PFSK-1 (cell line): Measurements from ENCODE around the gene GINS1.

Source experiments
- FOXP2 ChIP-seq: optimal IDR thresholded peaks from 2 replicates; pipeline ENCODE3; 2011; ENCODE audit warnings: borderline replicate concordance, control low read depth, inconsistent platforms; ENCODE audit not compliant: insufficient read depth; ENCODE audit errors: extremely low read length, extremely low read depth
- POLR2AphosphoS5 ChIP-seq: IDR thresholded peaks from 2 replicates; pipeline ENCODE4 v1.6.1; 2012; ENCODE audit warnings: low read depth, mild to moderate bottlenecking, control low read depth, low read length, moderate library complexity
- SIN3A ChIP-seq: IDR thresholded peaks from 2 replicates; pipeline ENCODE4 v1.6.1; 2012; ENCODE audit warnings: mild to moderate bottlenecking, low read length, moderate library complexity, borderline replicate concordance; ENCODE audit not compliant: insufficient read depth
- TAF1 ChIP-seq: IDR thresholded peaks from 2 replicates; pipeline ENCODE4 v1.6.1; 2012; ENCODE audit warnings: low read length, control low read depth, borderline replicate concordance; ENCODE audit not compliant: insufficient read depth
- TF ChIP-seq, protein P1 (sequence below), 2 experiments: IDR thresholded peaks; 2 replicates each; pipeline versions ENCODE4 v1.6.1 to v1.8.0; 2011 to 2012; ENCODE audit warnings: low read depth in 2 of 2, low read length in 2 of 2, control low read depth in 1 of 2, inconsistent platforms in 1 of 2, mild to moderate bottlenecking in 1 of 2, moderate library complexity in 1 of 2; ENCODE audit not compliant: insufficient read depth in 1 of 2

GINS1 gene

DNA sequence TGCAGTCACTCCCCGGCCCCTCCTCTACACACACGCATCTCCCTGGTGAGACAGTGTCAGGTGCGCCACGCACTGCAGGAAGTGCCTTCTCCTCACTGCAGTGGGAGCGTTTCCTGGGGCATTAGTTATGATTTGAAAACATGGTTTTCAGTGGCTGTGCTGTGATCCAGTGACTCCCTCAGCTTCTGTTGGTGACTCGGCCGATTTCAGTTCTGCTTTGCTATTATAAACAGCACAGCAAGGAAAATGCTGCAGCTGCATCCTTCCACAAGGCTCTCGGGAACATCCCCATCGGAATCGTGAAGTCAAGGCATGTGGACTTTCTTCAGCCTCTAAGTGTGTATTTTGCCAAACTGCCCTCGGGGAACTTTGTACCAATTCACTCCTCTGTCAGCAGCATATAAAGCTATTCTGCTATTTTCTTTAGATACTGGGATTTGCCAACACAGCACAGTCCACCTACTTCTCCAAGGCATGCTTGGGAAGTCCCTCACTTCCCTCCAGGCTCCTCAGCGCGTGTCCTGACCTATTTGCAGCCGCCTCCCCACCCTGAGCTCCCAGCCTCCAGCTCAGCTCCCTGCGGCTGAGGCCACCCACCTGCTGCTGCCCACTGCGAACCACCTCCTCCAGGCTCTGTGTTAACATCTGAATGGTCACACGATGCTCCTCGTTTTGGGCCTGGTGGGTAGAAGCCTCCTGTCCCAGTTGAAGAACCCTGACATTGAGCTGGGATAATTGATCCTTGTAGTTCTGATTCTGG is 54.5 kb downstream of the GINS1 start:
- no peak for TF ChIP-seq FOXP2
- TF ChIP-seq TAF1 = no peak
- TF ChIP-seq, protein P1, sequence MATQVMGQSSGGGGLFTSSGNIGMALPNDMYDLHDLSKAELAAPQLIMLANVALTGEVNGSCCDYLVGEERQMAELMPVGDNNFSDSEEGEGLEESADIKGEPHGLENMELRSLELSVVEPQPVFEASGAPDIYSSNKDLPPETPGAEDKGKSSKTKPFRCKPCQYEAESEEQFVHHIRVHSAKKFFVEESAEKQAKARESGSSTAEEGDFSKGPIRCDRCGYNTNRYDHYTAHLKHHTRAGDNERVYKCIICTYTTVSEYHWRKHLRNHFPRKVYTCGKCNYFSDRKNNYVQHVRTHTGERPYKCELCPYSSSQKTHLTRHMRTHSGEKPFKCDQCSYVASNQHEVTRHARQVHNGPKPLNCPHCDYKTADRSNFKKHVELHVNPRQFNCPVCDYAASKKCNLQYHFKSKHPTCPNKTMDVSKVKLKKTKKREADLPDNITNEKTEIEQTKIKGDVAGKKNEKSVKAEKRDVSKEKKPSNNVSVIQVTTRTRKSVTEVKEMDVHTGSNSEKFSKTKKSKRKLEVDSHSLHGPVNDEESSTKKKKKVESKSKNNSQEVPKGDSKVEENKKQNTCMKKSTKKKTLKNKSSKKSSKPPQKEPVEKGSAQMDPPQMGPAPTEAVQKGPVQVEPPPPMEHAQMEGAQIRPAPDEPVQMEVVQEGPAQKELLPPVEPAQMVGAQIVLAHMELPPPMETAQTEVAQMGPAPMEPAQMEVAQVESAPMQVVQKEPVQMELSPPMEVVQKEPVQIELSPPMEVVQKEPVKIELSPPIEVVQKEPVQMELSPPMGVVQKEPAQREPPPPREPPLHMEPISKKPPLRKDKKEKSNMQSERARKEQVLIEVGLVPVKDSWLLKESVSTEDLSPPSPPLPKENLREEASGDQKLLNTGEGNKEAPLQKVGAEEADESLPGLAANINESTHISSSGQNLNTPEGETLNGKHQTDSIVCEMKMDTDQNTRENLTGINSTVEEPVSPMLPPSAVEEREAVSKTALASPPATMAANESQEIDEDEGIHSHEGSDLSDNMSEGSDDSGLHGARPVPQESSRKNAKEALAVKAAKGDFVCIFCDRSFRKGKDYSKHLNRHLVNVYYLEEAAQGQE (IDR thresholded peaks at IDR 0.05; ENCODE audit: insufficient read depth in 1 of 2, low read depth in 2 of 2, low read length in 2 of 2) = no peak
- TF ChIP-seq SIN3A = no peak
- TF ChIP-seq POLR2AphosphoS5 = no peak

DNA sequence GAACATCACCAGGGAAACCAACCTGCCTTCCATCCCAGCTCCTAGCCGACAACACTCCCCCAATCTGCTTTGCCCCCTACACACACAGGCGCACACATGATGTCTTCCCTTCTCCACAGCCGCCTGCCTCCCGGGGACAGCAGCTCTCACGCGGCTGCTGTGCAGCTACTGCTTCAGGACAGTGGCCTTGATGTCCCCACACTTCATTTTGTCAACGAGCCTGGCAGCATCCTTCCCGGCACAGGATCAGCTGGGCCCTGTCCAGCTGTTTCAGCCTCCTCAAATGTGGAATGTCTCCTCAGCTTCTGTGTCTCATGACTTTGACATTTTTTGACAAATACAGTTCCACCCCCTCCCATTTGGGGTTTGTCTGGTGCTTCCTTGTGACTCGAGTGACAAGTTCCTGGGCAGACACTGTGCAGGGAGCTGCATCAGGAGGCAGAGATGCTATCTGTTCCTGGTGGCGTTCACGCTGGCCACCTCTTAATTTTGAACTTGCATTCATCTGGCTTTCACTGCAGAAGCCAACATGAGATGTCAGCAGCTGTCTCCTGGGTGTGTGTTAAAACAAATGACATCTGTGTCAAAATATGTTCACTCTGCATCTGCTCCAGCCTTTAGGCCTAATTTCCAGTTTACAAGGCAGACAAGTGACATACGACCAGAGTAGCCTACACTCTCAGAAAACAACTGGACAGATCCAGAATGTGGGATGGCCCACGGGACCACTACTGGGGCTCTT is 57.2 kb downstream of the GINS1 start:
- TF ChIP-seq, protein P1 (IDR thresholded peaks at IDR 0.05; ENCODE audit: insufficient read depth in 1 of 2, low read depth in 2 of 2, low read length in 2 of 2) = no peak
- no peak for TF ChIP-seq POLR2AphosphoS5
- no peak for TF ChIP-seq FOXP2
- no peak for TF ChIP-seq TAF1
- no peak for TF ChIP-seq SIN3A

DNA sequence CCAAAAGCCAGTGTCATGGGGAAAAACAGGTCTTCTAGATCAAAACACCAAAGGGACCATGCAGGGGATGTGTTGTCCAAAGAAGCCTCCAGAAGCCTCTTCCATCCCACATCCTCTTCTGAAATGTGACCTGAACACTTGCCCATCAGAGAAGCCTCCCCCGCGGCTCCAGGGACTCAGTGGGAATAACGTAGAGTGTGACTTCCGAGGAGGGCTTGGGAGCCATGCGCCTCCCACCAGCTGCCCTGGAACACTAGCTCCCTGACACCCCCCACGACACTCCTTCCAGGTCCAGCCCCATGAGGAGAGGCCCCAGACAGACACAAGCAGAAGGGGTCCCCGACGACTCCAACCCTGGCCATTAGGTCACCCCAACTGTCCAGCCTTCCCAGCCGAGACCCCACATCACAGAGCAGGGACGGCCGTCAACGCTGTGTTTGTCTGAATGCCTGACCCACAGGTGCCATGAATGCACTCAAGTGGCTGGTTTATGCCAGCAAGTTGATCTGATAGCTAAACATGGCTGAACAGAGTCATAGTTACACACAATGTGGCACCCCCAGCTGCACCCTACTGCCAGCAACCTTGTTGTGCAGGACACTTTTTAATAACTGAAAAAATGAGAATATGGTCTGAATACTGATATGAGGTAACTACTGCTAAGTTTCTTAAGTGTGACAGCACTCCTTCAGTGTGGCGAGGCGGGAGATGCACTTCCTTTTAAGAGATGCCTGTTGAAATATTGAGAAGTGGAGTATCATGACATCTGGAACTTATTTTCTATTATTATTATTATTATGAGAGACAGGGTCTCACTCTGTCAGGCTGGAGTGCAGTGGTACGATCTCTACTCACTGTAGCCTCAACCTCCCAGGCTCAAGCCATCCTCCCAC is 58.0 kb downstream of the GINS1 start:
- TF ChIP-seq POLR2AphosphoS5 (no peak), TAF1 (no peak), SIN3A (no peak), FOXP2 (no peak)
- TF ChIP-seq, protein P1 (IDR thresholded peaks at IDR 0.05; ENCODE audit: insufficient read depth in 1 of 2, low read depth in 2 of 2, low read length in 2 of 2) = no peak

DNA sequence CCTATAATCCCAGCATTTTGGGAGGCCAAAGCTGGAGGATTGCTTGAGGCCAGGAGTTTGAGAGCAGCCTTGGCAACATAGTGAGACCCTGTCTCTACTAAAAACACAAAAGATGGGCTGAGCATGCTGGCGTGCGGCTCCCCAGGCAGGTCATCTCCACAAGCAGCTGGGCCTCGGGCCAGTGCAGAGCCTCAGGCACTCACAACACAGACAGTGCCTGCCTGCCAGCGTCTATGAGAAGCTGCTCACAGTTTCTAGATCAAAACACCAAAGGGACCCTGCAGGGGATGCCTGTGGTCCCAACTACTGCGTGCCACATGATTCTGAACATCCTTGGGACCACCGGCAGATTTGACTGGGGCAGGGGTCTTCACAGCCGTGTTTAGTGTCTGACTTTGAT is 59.4 kb downstream of the GINS1 start:
- no peak for TF ChIP-seq FOXP2
- TF ChIP-seq, protein P1 (IDR thresholded peaks at IDR 0.05; ENCODE audit: insufficient read depth in 1 of 2, low read depth in 2 of 2, low read length in 2 of 2) = no peak
- no peak for TF ChIP-seq POLR2AphosphoS5
- TF ChIP-seq SIN3A = no peak
- no peak for TF ChIP-seq TAF1
